HT1080 (cell line): ENCODE results near the gene MRPS2. TPM values are rescaled to one million over a fixed set of nuclear protein-coding genes. Genes with fewer than 3 reads are reported as not detected.
"Not testable (repeated sequence)": the region's sequence is repeated elsewhere in the genome, so short reads cannot be mapped to it uniquely, and the experiment has no call there.

ENCODE experiments used
- DNase-seq: peaks from one replicate; pipeline ENCODE4 v3.0.0-alpha.2; 2015; ENCODE audit warnings: low read depth
- total RNA-seq: library from RNA; depleted of rRNA; stranded (reverse); fragments of >200 nt; shearing (Covaris generic); gene quantifications from 2 replicates; pipeline ENCODE4 v1.2.3, GENCODE V29; 2014

Gene MRPS2
- total RNA-seq, 1 experiment from 2014 or later = 170 TPM

- DNase-seq = peak; percentile 78
Observed at GRCh38 chr9:135499326-135500070, 984 bp upstream of the MRPS2 start.

DNA sequence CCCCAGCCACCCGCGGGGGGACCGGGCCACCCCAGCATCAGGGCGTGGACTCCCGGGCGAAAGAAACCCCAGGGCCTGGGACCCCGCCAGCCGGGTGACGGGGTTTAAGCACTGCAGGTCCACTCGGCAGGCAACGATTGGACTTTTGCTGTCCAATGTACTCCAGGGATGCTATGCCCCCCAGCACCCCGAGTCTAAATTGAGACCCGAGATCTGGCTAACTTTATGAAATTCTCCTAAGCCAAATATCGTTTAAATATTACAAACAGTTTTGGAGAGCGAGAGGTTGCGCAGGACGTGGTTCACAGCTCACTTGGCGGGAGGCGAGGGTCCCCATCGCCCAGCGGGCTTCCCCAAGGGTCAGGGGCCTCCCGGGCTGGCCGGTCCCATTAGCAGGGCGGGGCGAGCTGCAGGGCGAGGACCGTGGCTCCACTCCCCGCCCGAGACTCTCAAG, 384 bp upstream of the MRPS2 start:
- no peak for DNase-seq

- DNase-seq = no peak
Observed at GRCh38 chr9:135501261-135502167, 1.0 kb downstream of the MRPS2 start.

GRCh38 chr9:135502168-135502872, 1.8 kb downstream of the MRPS2 start:
- DNase-seq = no peak

DNA sequence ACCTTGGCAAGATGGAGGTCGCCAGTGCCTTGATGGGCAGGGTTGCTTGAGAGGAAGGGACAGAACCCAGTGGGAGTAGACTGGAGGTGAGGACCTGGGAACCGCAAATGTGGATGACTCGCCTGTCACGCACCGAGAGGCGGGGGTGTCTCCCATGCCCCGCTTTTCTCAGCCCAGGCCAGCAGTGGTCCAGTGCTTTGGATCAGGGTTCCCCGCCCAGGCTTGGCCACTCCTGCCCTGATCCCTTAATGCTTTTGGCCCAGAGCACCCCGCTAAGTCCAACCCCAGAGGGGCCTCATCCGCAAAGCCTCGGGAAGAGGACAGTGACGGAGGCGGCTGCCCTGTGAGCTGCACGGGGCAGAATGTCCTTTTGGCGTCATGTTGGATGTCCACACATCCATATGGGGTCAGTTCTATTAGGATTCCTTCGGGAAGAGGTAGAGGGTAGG, 2.4 kb downstream of the MRPS2 start:
- DNase-seq = no peak

DNA sequence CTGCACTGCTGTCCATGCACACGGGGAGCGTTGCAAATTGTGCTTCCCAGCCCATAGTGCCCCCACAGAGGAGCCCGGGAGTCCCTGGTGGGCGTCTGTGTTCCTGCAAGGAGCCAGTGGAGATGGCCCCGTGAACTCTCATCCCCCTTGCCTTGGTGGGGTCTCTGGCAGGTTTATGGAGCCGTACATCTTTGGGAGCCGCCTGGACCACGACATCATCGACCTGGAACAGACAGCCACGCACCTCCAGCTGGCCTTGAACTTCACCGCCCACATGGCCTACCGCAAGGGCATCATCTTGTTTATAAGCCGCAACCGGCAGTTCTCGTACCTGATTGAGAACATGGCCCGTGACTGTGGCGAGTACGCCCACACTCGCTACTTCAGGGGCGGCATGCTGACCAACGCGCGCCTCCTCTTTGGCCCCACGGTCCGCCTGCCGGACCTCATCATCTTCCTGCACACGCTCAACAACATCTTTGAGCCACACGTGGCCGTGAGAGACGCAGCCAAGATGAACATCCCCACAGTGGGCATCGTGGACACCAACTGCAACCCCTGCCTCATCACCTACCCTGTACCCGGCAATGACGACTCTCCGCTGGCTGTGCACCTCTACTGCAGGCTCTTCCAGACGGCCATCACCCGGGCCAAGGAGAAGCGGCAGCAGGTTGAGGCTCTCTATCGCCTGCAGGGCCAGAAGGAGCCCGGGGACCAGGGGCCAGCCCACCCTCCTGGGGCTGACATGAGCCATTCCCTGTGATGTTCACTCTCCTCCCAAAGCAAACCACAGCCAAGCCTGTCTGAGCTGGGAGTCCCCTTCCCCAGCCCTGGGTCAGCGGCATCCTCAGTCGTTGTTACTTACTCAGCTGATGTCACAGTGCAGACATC, 3.1 kb downstream of the MRPS2 start:
- DNase-seq = no peak

DNA sequence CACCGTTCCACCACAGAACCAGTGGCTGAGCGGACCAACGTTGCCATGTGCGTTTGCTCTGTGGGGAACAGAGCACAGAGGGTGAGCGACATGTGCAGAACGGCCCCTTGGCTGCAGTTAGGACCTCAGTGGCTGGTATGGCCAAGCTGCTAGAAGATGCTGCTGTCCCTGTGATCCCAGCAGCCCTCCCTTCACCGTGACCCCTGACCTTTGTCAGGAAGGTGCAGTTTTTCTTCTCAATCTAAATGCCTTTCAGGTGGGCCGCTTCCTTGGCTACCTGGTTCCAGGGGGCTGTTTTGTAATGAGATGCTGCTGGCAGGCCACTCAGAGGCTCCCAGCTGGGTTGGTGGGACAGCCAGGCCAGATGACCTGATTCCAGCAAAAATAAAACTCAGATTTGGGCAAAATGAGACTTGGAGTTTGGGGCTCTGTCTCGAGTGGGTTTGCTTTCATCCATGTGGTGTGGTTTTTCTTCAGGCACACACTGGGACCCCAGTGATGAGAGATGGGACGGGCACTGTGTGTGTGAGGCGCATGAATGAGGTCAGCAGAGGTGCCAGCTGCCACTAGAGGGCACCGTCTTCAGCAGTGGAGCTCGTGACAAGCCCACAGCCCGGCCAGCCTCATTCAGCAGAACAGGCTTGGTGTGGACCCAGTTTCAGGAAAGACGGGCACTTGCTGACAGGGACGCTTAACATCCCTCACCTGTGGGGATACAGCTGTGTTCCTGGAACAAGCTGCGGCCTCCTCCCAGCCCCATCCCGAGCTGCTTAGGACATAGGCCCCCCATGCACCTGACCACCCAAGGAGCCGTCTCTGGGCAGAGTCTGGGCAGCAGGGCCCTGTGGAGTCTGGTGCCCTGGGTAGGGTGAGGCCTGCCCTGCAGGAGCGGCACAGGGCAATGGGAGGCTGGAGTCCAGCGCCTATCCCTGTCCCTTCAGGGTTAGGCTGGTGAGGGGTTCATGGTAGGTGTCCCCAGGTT, 4.1 kb downstream of the MRPS2 start:
- peak; percentile 62 for DNase-seq

GRCh38 chr9:135505406-135506187, 5.1 kb downstream of the MRPS2 start:
- no peak for DNase-seq

- DNase-seq = no peak
Observed at GRCh38 chr9:135506327-135507103, 6.0 kb downstream of the MRPS2 start.

- DNase-seq = no peak
Observed at GRCh38 chr9:135507104-135508035, 6.9 kb downstream of the MRPS2 start.

DNA sequence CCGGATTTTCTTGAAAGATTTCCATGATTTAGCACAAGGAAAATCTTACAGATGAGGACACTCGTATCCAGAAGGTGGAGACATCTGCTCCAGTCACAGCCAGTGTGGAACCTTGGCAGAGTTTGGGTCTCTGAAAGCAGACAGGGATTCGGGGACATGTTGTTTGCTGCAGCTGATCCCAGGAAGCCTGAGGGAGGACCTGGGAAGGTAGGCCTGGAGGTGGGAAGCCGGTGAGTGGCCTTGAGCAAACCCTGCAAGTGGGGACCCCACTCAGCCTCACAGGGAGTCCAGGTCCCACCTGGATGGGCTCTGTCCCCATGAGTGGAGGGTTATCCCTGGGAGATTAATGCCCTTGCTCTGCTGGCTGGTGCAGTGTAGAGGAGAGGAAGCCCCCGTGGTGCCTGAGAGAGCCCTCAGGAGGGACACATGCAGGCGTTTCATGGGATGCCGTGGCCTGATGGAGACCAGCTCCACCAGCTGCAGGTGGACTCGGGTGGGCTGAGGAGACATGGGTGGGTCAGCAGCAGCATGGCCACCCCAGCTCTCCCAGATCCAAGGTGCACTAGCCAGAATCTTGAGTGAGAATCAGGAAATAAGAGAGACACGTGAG, 7.8 kb downstream of the MRPS2 start:
- DNase-seq = no peak

GRCh38 chr9:135509458-135509857, 9.0 kb downstream of the MRPS2 start:
- DNase-seq = no peak

GRCh38 chr9:135512241-135512603, 11.7 kb downstream of the MRPS2 start:
- no peak for DNase-seq

- no peak for DNase-seq
Observed at GRCh38 chr9:135512904-135513303, 12.4 kb downstream of the MRPS2 start.

DNA sequence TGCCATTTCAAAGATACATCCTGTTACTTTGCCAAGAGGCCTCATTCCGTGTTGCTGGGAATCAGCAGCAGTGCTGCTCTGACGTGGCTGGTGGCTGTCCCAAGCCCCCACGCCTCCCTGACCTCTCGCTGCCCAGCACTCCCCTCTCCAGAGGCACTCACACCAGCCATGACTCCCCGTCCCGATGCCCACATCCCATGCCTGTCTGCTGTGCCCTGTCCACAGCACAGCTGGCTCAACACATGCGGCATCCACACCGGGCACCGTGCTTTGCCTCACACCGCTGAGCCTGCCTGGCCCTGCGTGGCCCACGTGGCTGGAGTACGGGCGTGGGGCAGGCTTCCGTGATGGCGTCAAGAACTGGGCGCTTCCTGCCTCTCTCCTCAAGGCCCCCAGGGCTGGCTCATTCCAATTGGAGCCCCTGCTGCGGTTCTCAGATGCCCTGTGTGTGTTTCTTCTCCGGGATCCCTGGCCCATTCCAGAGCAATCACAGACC, 12.9 kb downstream of the MRPS2 start:
- DNase-seq = no peak

DNA sequence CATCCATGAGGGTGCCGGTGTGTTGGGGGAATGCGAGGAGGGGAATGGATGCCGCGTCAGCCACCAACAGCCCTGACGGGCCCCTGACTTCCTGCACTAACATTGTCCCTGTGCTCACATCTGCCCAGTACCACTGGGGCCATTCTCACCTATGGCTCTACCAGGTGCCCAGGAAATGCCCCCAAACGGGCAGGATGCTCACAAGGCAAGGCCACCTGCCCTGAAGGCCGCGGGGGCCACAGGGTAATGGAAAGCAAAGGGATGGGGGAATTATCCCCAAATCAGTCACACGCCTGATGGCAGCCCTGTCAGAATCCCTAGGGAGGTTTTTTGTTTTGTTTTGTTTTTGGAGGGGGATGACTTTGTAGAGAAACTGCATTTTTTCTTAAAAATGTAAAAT, 13.4 kb downstream of the MRPS2 start:
- not testable (repeated sequence) for DNase-seq
